GM13977 (cell line): Measurements from ENCODE around the gene PLXNB1.
A peak's percentile ranks its signal among the peaks of the same experiment; 100 is the strongest.

Experiments used
- DNase-seq: peaks from one replicate; pipeline ENCODE4 v3.0.0; 2012; ENCODE audit warnings: low spot score
- in situ Hi-C: fragments of 300-500 bp; cut with MboI; formaldehyde crosslinking; loops from one replicate; pipeline ENCODE4 v1.12.0; 2022; ENCODE audit warnings: low sequenced_read_pairs, low pct_unique_long_range_greater_than_20kb, mixed read lengths, inconsistent platforms; ENCODE audit not compliant: unreplicated experiment
- TF ChIP-seq, protein P1 (sequence below): IDR thresholded peaks from 2 replicates; pipeline ENCODE4 v1.5.1; 2012; ENCODE audit warnings: mild to moderate bottlenecking, control low read depth; ENCODE audit not compliant: insufficient read depth; ENCODE audit errors: extremely low read depth, missing control alignments

PLXNB1 gene

DNA sequence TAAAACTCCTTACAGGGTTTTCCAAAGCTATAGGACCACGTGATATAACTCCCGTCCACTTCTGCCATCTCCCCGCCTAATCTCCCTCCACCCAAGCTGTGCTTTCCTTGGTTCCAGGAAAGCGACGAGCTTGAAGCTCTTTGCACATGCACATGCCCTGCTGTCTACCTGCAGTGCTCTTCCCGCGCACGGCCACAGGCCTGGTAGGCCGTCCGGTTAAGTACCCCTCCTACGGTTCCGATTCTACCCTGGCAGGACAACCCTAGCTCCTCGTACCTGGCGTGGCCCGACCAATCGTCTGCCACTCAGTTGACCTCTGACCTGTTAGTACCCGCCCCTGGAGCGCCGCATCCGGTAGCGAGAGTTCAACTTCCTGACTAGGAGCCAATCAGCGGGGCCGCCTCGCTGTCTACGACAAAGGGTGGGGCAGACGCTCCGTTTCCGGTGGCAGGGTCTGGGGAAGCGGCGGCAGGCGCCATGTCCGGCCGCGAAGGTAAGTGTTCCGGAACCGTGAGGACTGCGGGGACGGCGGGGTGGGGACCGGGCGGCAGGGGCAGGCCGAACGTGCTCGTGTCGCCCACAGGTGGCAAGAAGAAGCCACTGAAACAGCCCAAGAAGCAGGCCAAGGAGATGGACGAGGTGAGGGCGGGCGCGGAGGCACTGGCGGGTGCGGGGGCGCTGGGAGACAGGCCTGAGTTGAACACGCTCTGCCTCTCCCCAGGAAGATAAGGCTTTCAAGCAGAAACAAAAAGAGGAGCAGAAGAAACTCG is 10.1 kb upstream of the PLXNB1 start, which contains the start of the genes CCDC51 and TMA7:
Gene CCDC51, minus strand, starts transcription at position 300 of the 770 bp plus-strand sequence. CDS start 4,991 bp downstream, outside the sequence.
Gene TMA7, plus strand, starts transcription at position 438 of the 770 bp plus-strand sequence. Its CDS starts 40 bp downstream, at position 478.
- in situ Hi-C loops: loop anchor here (10.0 kb wide), 1 partner anchor 245 kb away; no protein-coding TSS in a partner anchor
- peak; percentile 98 for DNase-seq
- TF ChIP-seq, protein P1, sequence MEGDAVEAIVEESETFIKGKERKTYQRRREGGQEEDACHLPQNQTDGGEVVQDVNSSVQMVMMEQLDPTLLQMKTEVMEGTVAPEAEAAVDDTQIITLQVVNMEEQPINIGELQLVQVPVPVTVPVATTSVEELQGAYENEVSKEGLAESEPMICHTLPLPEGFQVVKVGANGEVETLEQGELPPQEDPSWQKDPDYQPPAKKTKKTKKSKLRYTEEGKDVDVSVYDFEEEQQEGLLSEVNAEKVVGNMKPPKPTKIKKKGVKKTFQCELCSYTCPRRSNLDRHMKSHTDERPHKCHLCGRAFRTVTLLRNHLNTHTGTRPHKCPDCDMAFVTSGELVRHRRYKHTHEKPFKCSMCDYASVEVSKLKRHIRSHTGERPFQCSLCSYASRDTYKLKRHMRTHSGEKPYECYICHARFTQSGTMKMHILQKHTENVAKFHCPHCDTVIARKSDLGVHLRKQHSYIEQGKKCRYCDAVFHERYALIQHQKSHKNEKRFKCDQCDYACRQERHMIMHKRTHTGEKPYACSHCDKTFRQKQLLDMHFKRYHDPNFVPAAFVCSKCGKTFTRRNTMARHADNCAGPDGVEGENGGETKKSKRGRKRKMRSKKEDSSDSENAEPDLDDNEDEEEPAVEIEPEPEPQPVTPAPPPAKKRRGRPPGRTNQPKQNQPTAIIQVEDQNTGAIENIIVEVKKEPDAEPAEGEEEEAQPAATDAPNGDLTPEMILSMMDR: no peak

DNA sequence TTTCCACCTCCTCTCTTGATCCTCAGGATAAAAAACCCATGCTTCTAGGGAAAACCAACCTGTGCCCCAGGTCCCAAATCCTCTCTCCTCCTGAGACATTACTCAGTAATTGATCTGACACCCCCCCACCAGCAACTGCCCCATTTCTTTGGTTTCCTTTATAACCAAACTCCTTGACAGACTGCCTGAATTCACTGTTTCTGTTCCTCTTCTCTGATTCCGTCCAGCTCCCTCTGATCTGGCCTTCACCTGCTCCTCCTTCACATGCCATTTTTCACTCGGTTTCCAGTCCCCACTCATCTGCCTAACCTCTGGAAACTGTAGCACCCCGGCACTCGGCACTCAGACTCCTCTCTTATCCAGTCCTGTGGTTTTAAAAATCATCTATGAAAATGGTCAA is 7.9 kb upstream of the PLXNB1 start:
- DNase-seq: no peak
- TF ChIP-seq, protein P1: no peak
- in situ Hi-C loops: loop anchor here (10.0 kb wide), 1 partner anchor 243 kb away; no protein-coding TSS in a partner anchor

DNA sequence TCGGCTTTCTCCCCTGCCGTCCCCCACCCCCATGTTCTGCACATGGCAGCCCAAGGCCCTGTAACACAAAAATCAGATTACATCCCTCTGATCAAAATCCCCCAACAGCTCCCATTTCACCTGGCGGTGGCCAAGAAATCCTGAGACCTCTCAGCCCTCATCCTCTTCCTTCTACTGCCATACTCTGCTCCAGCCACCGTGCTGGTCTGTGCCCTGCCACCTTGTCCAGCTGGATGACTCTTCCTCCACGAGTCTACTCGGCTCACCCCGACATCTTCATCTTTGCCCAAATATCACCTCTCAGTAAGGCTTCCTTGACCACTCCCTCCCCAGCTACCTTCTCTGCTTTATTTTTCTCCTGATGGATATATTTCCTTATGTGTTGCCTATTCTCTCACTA is 7.0 kb upstream of the PLXNB1 start:
- TF ChIP-seq, protein P1: no peak
- in situ Hi-C loops: loop anchor here (10.0 kb wide), 1 partner anchor 242 kb away; no protein-coding TSS in a partner anchor
- no peak for DNase-seq

DNA sequence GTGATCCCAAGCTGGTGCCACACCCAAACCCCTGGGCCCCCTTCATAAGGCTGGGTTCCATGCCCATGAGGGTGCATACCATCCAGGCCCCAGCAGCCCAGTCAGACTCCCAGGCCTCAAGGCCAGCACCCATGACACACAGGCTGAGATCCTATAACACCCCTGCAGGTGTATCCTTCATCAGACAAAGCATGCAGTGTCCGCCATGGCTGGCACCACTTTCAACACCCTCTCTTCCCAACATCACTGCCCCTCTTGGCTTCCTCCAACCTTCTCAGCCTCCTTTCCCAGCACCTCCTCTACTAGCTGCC is 6.5 kb upstream of the PLXNB1 start:
- TF ChIP-seq, protein P1: no peak
- DNase-seq: no peak
- in situ Hi-C loops: loop anchor here (10.0 kb wide), 1 partner anchor 242 kb away; no protein-coding TSS in a partner anchor

DNA sequence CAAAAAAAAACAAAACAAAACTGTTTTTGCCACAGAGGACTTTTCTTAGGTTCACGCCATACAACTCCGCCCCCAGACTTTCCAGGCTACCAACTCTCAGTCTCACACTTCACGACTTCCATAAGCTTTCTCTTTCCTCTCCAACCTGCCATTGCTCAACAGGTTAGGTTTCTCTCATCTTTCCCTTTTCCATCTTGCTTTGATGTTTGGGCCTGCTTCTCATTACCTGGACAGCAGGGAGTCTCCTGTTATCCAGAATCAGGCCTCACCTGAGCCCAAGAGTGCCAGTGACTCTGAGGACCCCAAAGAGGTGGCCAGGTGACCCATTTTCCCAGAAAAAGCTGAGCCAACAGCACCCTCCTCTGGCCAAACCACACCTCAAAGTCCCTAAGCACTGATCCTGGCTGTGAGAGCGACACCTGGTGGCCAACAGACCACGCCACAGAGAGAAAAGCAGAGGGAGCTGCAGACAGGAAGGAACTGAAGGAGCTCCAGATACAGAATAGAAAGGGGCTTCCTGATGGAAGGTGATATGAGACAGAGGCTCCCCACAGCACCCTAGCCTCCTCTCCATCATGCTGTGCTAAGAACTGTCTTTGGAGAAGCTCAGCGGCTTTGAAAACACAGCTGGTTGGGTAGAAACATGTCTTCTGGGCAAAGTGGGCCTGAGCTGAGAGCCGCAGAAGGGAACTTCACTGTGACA is 6.0 kb upstream of the PLXNB1 start:
- in situ Hi-C loops: loop anchor here (10.0 kb wide), 1 partner anchor 241 kb away; no protein-coding TSS in a partner anchor
- TF ChIP-seq, protein P1: peak; percentile 100
- DNase-seq: peak; percentile 87

DNA sequence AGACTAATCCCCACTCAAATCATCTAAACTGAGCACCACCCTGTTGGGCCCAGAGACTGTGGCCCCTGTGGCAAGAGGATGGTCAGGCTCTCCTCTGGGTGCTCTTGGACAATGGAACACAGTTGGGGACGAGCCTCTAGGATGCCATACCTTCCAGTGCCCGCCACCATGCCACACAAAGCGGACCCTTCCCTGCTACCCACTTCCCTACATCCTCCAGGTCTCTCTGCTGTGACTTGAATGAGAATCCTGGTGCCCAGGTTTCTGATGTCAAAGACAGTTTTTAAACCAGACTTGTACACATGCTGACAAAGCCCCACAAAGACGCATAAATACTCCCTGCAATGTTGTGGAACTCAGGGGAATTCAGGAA is 5.3 kb upstream of the PLXNB1 start:
- peak; percentile 8 for DNase-seq
- in situ Hi-C loops: loop anchor here (10.0 kb wide), 1 partner anchor 240 kb away; no protein-coding TSS in a partner anchor
- TF ChIP-seq, protein P1: no peak
